Measurements from ENCODE around the gene LRGUK. TPM values are rescaled to one million over a fixed set of nuclear protein-coding genes. Genes with fewer than 3 reads are reported as not detected.

LRGUK gene
- total and polyA plus RNA-seq, 2 of the 4 experiments (the other 2 are of a cell fraction) = 0.07 TPM; not detected in 1

- intact Hi-C loops (cut with micrococcal nuclease) = no loop called here
- no peak overlapping the region for H3K14ac ChIP-seq (replicated peaks; ENCODE audit: low read depth, low read length)
- H4K91ac ChIP-seq (ENCODE audit: insufficient read depth, low read depth, low read length) = no peak overlapping the region
- H4K5ac ChIP-seq (ENCODE audit: low read depth, low read length) = no peak overlapping the region
- ATAC-seq (ENCODE audit: low read depth) = no peak
- H4K8ac ChIP-seq (ENCODE audit: low read depth in 2 of 2, low read length in 2 of 2) = no peak overlapping the region
- H3K56ac ChIP-seq (ENCODE audit: extremely low read depth, insufficient read depth, low read length) = no peak overlapping the region
- no peak overlapping the region for H3K18ac ChIP-seq (ENCODE audit: low read depth, low read length)
- H2BK15ac ChIP-seq (ENCODE audit: low read depth, low read length) = no peak overlapping the region
- H4K20me1 ChIP-seq (ENCODE audit: insufficient read depth, low read length) = no peaks in the 10 kb centered on the region
- H3K27me3 ChIP-seq (ENCODE audit: control insufficient read depth, insufficient read depth, low read length) = no peaks in the 10 kb centered on the region
- H3K4ac ChIP-seq (ENCODE audit: low read depth, low read length) = no peak overlapping the region
- no peak for DNase-seq
- ChIA-PET POLR2A (ENCODE audit: unreplicated experiment) (no interaction called here), CTCF (no interaction called here)
- no peaks in the 10 kb centered on the region for H3K9me1 ChIP-seq (ENCODE audit: insufficient read depth, low read length)
- H2AK5ac ChIP-seq (ENCODE audit: low read depth, low read length) = no peak overlapping the region
- BruUV-seq (replicated peaks) = no TSS peak
- no peaks in the 10 kb centered on the region for H3K4me1 ChIP-seq (ENCODE audit: control insufficient read depth, insufficient read depth, low read length)
- no peak overlapping the region for H2BK20ac ChIP-seq (ENCODE audit: low read depth, low read length)
- H2BK5ac ChIP-seq (ENCODE audit: low read depth, low read length, poor library complexity, severe bottlenecking) = no peak overlapping the region
- H3K79me1 ChIP-seq (ENCODE audit: low read depth in 1 of 2, low read length in 2 of 2) = no peaks in the 10 kb centered on the region
- no peak overlapping the region for H2AK9ac ChIP-seq (replicated peaks; ENCODE audit: low read depth, low read length, poor library complexity)
- no peak overlapping the region for H3K9ac ChIP-seq (ENCODE audit: low read depth, low read length)
- no peaks in the 10 kb centered on the region for H3K36me3 ChIP-seq (ENCODE audit: control insufficient read depth, insufficient read depth, low read length)
- no peak overlapping the region for H3K4me3 ChIP-seq (ENCODE audit: insufficient read depth, low read depth, low read length)
- H3K27ac ChIP-seq (ENCODE audit: insufficient read depth, low read length) = no peak overlapping the region
- in situ Hi-C loops (cut with MboI; ENCODE audit: low sequenced_read_pairs) = no loop called here
- no peak overlapping the region for H3K4me2 ChIP-seq (ENCODE audit: low read depth, low read length)
- H2BK120ac ChIP-seq (ENCODE audit: low read depth, low read length) = no peak overlapping the region
- no peak for TF ChIP-seq RCOR1 (IDR thresholded peaks at IDR 0.05; ENCODE audit: insufficient replicate concordance, low read length)
- TF ChIP-seq NFE2L2 (IDR thresholded peaks at IDR 0.05; ENCODE audit: low read depth, low read length) = no peak
- no peak for TF ChIP-seq USF2 (IDR thresholded peaks at IDR 0.05; ENCODE audit: low read depth, low read length)
- TF ChIP-seq RFX5 (IDR thresholded peaks at IDR 0.05; ENCODE audit: low read depth, low read length) = no peak
- no peak for TF ChIP-seq ELK1 (IDR thresholded peaks at IDR 0.05; ENCODE audit: borderline replicate concordance, low read depth, low read length)
- TF ChIP-seq BHLHE40 (IDR thresholded peaks at IDR 0.05; ENCODE audit: low read depth, low read length) = no peak
- TF ChIP-seq CTCF (conservative IDR thresholded peaks at IDR 0.05; ENCODE audit: low read depth, low read length) = no peak
- no peak for TF ChIP-seq MXI1 (IDR thresholded peaks at IDR 0.05; ENCODE audit: borderline replicate concordance, low read depth, low read length)
- no peak for TF ChIP-seq CHD1 (IDR thresholded peaks at IDR 0.05; ENCODE audit: low read depth, low read length)
- TF ChIP-seq FOS (IDR thresholded peaks at IDR 0.05; ENCODE audit: low read depth, low read length) = no peak
- no peak for TF ChIP-seq RAD21 (IDR thresholded peaks at IDR 0.05; ENCODE audit: low read length)
- no peak for TF ChIP-seq SMC3 (IDR thresholded peaks at IDR 0.05; ENCODE audit: low read depth, low read length)
- no peak for TF ChIP-seq MAZ (IDR thresholded peaks at IDR 0.05; ENCODE audit: borderline replicate concordance, low read depth, low read length)
- TF ChIP-seq CEBPB (IDR thresholded peaks at IDR 0.05; ENCODE audit: low read depth, low read length) = no peak
- TF ChIP-seq MAFK (IDR thresholded peaks at IDR 0.05; ENCODE audit: low read depth, low read length) = no peak
- dilution Hi-C loops (cut with HindIII; ENCODE audit: low sequenced_read_pairs, unreplicated experiment) = no loop called here
- H3K23ac ChIP-seq (ENCODE audit: low read depth, low read length) = no peak overlapping the region
- H3K9me3 ChIP-seq (ENCODE audit: control insufficient read depth, insufficient read depth, low read length) = peaks cover 3% of the 10 kb centered on the region; the same call in 1 of the 2 replicates
- no peak overlapping the region for H2AFZ ChIP-seq (replicated peaks; ENCODE audit: low read length, poor library complexity)
These were observed 41.8 kb upstream of the LRGUK start for GRCh38 chr7:134085311-134085710.
